Transverse colon (tissue), 4 donors: Measurements from ENCODE around the gene ECHDC1. TPM values are rescaled to one million over a fixed set of nuclear protein-coding genes. Genes with fewer than 3 reads are reported as not detected.

Experiments used
- DNase-seq: peaks from one replicate; pipeline ENCODE4 v3.0.0-alpha.2; 2019
- H3K27ac ChIP-seq, 4 donors: fragments of 200-600 bp; sonication (generic); 2 replicates each; pipeline ENCODE4 v1.5.1; 2016 to 2018; ENCODE audit warnings: inconsistent platforms in 4 of 4
- H3K27me3 ChIP-seq: fragments of 200-600 bp; sonication (generic); 2 replicates; pipeline ENCODE4 v1.5.1; 2017; ENCODE audit warnings: inconsistent platforms
- H3K36me3 ChIP-seq, 4 donors: fragments of 200-600 bp; sonication (generic); 2 replicates each; pipeline ENCODE4 v1.5.1; 2017 to 2019; ENCODE audit warnings: inconsistent platforms in 4 of 4
- H3K4me1 ChIP-seq, 4 donors: fragments of 200-600 bp; sonication (generic); 2 replicates each; pipeline ENCODE4 v1.5.1; 2017 to 2020; ENCODE audit warnings: inconsistent platforms in 4 of 4
- H3K4me3 ChIP-seq, 4 donors: fragments of 200-600 bp; sonication (generic); 1 replicate in 1 of 4; 2 replicates in 3 of 4; pipeline versions ENCODE4 v1.5.1 to v1.6.1; 2017 to 2019; ENCODE audit warnings: inconsistent platforms in 4 of 4
- H3K9me3 ChIP-seq, 2 donors: fragments of 200-600 bp; sonication (generic); 2 replicates each; pipeline ENCODE4 v1.5.1; 2017 to 2019; ENCODE audit warnings: inconsistent platforms in 2 of 2
- CTCF ChIP-seq, 5 experiments: fragments of 200-600 bp in 3 of 5; fragments of 450-650 bp in 2 of 5; sonication (generic) in 3 of 5; IDR thresholded peaks; 1 replicate in 2 of 5; 2 replicates in 3 of 5; pipeline ENCODE4 v1.5.1; 2016 to 2017; ENCODE audit warnings: antibody characterized with exemption in 5 of 5, inconsistent platforms in 3 of 5, mild to moderate bottlenecking in 2 of 5, moderate library complexity in 1 of 5
- EP300 ChIP-seq: sonication (generic); formaldehyde crosslinking; IDR thresholded peaks from one replicate; pipeline ENCODE4 v1.6.1; 2017; ENCODE audit warnings: antibody characterized with exemption, low read depth
- POLR2A ChIP-seq: fragments of 450-650 bp; IDR thresholded peaks from one replicate; pipeline ENCODE4 v1.6.1; 2016; ENCODE audit warnings: antibody characterized with exemption, mild to moderate bottlenecking, moderate library complexity
- POLR2AphosphoS5 ChIP-seq, 3 donors: sonication (generic); formaldehyde crosslinking; IDR thresholded peaks; one replicate each; pipeline ENCODE4 v1.6.1; 2016; ENCODE audit warnings: antibody characterized with exemption in 3 of 3
- WGBS, 2 donors: methylation state at CpG; one replicate each; pipeline ENCODE4 v1.1.5; 2018; ENCODE audit warnings: low coverage in 1 of 2; 5-methylcytosine and 5-hydroxymethylcytosine counted together
- in situ Hi-C, 4 donors: fragments of 200-750 bp; cut with MboI; loops; one replicate each; pipeline versions ENCODE4 v1.15.0 to v1.15.1; 2017; ENCODE audit warnings: low sequenced_read_pairs in 3 of 4, low pct_ligation_motif_present in 1 of 4, low pct_unique_long_range_greater_than_20kb in 1 of 4
- intact Hi-C: fragments of 100-400 bp; cut with DNase I; formaldehyde crosslinking; loops from one replicate; pipeline ENCODE4 v1.15.1; 2023; ENCODE audit warnings: low total_unique reads
- total RNA-seq, 4 donors: library from RNA; depleted of rRNA; stranded (reverse); fragments of >200 nt; gene quantifications; one replicate each; pipeline ENCODE4 v1.1.0, GENCODE V29; 2016

The ECHDC1 gene
- total RNA-seq, 4 donors from 2014 or later, result 13.1 to 77.8 (median 59.6) TPM

GRCh38 chr6:127302728-127303660, 40.4 kb downstream of the ECHDC1 start:
- peak; percentile 47 for DNase-seq
- in situ Hi-C loops, result loop anchor here in 1 of 4 donors (10.0 to 25.0 kb wide), 2 partner anchors 109 to 242 kb away; no protein-coding TSS in a partner anchor

DNA sequence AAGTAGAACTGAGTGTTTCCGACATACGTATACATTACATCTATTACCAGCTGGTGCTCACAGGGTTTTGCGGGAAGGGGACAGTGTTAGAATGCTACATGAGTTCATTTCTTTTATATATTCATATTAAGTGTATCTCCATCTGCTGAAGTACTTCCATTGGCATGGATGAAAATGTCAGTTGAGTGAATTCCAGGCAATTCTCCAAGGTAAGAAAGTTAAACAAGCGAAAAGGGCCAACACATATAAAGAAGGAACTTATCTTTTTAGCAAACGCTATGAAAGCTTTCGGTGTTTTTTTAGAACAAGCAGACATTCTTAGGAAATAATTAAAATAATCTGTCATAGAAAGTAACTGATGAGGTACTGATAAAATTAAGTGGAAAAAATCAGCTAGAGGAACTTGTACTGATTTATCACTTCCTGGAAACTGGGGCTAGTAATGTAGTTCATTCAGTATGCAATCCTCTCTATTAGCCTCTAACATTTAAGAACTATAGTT, 42.2 kb downstream of the ECHDC1 start:
- TF ChIP-seq EP300 (no peak), POLR2AphosphoS5 (IDR thresholded peaks at IDR 0.05) (no peak), CTCF (IDR thresholded peaks at IDR 0.05) (no peak), POLR2A (no peak)
- H3K4me1 ChIP-seq, result peaks cover 0 to 40% (median 12%) of the 10 kb centered on the region in 4 donors
- DNase-seq, result no peak

More at GRCh38 chr6:127302728-127303660, 40.4 kb downstream of the ECHDC1 start:
- H3K27ac ChIP-seq, result peak overlapping the region in 3 of 4 donors; percentile 34 to 65 (median 65)
- H3K27me3 ChIP-seq, result no peaks in the 10 kb centered on the region
- H3K4me1 ChIP-seq, result peaks cover 0 to 40% (median 12%) of the 10 kb centered on the region in 4 donors
- H3K4me3 ChIP-seq, result no peak overlapping the region
- H3K9me3 ChIP-seq, result peaks cover 0 to 4% of the 10 kb centered on the region in 2 donors
- peak; percentile 69 to 74 (median 70) for TF ChIP-seq CTCF (IDR thresholded peaks at IDR 0.05)
- no peak for TF ChIP-seq POLR2A
- peak in 1 of 3 donors; percentile 8 for TF ChIP-seq POLR2AphosphoS5 (IDR thresholded peaks at IDR 0.05)
- intact Hi-C loops, result loop anchor here (5.0 kb wide), 2 partner anchors 219 to 234 kb away; no protein-coding TSS in a partner anchor
- WGBS, 2 donors, result 15 to 17% methylated on average over 6 of the region's 6 CpGs
- H3K36me3 ChIP-seq, result peaks cover 0 to 15% (median 0%) of the 10 kb centered on the region in 4 donors

DNA sequence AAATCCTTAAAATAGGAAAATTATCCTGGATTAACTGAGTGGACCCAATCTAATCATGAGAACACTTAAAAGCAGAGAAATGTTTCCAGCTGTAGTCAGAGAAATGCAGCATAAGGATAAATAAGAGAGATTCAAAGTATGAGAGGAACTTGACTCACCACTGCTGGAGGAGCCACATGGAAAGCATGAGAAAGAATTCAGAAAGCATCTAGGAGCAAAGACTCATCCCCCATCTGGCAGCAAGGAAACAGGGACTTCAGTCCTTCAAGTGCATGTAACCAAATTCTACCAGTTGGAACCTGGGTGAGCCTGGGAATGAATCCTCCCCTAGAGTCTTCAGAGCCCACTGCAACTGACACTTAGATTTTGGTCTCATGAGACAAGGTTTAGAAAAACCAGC, 43.0 kb downstream of the ECHDC1 start:
- peak overlapping the region in 1 of 4 donors; percentile 6 for H3K27ac ChIP-seq
- H3K4me1 ChIP-seq, result peaks cover 0 to 40% (median 12%) of the 10 kb centered on the region in 4 donors
- intact Hi-C loops (loop anchor here (5.0 kb wide), 2 partner anchors 222 to 237 kb away; no protein-coding TSS in a partner anchor), in situ Hi-C loops (loop anchor here in 1 of 4 donors (10.0 to 25.0 kb wide), 2 partner anchors 112 to 244 kb away; no protein-coding TSS in a partner anchor)
- peaks cover 0 to 10% (median 0%) of the 10 kb centered on the region in 4 donors for H3K36me3 ChIP-seq
- no peak for TF ChIP-seq POLR2AphosphoS5 (IDR thresholded peaks at IDR 0.05)
- no peak for TF ChIP-seq EP300
- H3K27me3 ChIP-seq, result no peaks in the 10 kb centered on the region
- H3K9me3 ChIP-seq, result no peaks in the 10 kb centered on the region
- H3K4me3 ChIP-seq, result no peak overlapping the region
- no peak for DNase-seq

More for the DNA sequence above, 42.2 kb downstream of the ECHDC1 start:
- Histone ChIP-seq H3K27me3 (no peaks in the 10 kb centered on the region), H3K4me3 (no peak overlapping the region), H3K27ac (no peak overlapping the region), H3K36me3 (peaks cover 0 to 12% (median 0%) of the 10 kb centered on the region in 4 donors), H3K9me3 (no peaks in the 10 kb centered on the region)
- intact Hi-C loops (loop anchor here (5.0 kb wide), 2 partner anchors 221 to 236 kb away; no protein-coding TSS in a partner anchor), in situ Hi-C loops (loop anchor here in 1 of 4 donors (10.0 to 25.0 kb wide), 2 partner anchors 111 to 244 kb away; no protein-coding TSS in a partner anchor)
- WGBS, 2 donors, result 73 to 78% methylated on average over 6 of the region's 6 CpGs

DNA sequence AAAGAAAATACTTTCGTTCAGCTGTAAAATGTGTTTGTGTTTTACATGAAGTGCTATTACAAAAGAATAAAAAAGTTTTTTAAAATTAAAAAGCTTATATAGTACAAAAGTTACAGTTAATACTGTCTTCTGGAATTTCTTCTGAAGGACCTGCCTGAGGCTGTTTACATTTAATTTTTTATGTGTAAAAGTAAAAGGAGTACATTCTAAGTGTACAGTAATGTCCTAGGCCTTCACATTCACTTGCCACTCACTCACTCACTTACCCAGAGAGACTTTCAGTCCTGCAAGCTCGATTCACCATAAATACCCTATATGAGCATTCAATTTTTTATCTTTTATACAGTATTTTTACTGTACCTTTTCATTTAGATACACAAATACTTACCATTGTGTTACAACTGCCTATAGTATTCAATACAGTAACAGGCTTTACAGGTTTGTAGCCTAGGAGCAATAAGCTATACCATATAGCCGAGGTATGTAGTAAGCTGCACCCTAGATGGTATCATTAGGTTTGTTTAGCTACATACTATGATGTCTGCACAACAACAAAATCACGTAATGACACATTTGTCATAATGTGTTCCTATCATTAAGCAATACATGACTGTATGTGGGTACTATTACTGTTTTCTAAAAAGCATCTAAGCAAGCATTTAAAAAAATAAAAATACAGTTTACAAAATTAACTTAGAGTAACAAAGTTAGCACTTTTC, 43.7 kb downstream of the ECHDC1 start:
- WGBS, 2 donors, result 82 to 84% methylated on average over 4 of the region's 4 CpGs

More for the DNA sequence above, 43.7 kb downstream of the ECHDC1 start:
- H3K27ac ChIP-seq, result no peak overlapping the region
- no peak overlapping the region for H3K4me3 ChIP-seq
- H3K36me3 ChIP-seq, result peaks cover 0 to 10% (median 0%) of the 10 kb centered on the region in 4 donors
- peaks cover 0 to 37% (median 12%) of the 10 kb centered on the region in 4 donors for H3K4me1 ChIP-seq
- intact Hi-C loops (loop anchor here (5.0 kb wide), 2 partner anchors 223 to 238 kb away; no protein-coding TSS in a partner anchor), in situ Hi-C loops (loop anchor here in 1 of 4 donors (10.0 to 25.0 kb wide), 2 partner anchors 113 to 245 kb away; no protein-coding TSS in a partner anchor)
- H3K27me3 ChIP-seq, result no peaks in the 10 kb centered on the region
- H3K9me3 ChIP-seq, result no peaks in the 10 kb centered on the region
- no peak for TF ChIP-seq POLR2AphosphoS5 (IDR thresholded peaks at IDR 0.05)
- TF ChIP-seq POLR2A, result no peak
- TF ChIP-seq EP300, result no peak
- TF ChIP-seq CTCF (IDR thresholded peaks at IDR 0.05), result no peak
- DNase-seq, result no peak
